HG03342 (cell line): ENCODE results near the gene ADNP.
"Not testable (repeated sequence)": the region's sequence is repeated elsewhere in the genome, so short reads cannot be mapped to it uniquely, and the experiment has no call there.

Source experiments
- ATAC-seq: cut with Tn5 transposase; IDR thresholded peaks from one replicate; pipeline ENCODE4 v1.9.1; 2021; ENCODE audit warnings: mild to moderate bottlenecking, moderate library complexity; ENCODE audit not compliant: unreplicated experiment

Gene ADNP

DNA sequence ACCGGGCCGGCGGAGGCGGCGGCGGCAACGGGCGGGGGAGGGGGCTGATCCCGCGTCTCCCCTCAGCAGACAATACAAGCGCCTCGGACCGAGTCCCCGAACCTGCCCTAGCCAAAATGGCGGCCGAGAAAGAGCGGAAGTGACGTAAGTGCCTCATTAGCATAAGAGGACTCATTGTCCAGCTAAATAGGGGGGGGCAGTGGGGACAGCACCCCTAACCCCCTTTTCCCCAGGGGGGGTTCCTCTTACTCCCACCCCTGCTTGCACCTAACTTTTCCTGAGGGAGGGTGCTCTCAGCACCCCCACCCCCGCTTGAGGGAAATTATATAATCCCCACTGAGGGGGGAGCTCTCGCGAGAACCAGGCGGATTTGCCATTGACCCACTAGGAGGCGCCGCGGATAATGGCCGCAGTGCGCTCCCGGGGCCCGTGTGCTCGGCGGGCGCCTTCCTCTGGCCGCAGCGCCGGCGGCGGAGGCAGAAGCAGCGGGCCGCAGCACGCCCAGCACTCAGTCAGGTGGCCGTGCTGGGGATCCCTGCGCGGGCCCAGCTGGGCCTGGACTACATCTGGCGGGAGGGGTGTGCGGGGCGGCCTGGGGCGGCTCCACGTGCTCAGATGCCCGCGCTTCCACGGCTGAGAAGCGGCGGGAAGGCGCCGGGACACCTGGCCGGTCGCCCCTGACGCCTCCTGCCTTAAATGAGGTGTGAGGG is at the start of gene ADNP:
ADNP (minus strand) TSS at position 132 of the 710 bp plus-strand sequence. CDS start 27,441 bp downstream, outside the sequence.
- peak; percentile 59 for ATAC-seq

DNA sequence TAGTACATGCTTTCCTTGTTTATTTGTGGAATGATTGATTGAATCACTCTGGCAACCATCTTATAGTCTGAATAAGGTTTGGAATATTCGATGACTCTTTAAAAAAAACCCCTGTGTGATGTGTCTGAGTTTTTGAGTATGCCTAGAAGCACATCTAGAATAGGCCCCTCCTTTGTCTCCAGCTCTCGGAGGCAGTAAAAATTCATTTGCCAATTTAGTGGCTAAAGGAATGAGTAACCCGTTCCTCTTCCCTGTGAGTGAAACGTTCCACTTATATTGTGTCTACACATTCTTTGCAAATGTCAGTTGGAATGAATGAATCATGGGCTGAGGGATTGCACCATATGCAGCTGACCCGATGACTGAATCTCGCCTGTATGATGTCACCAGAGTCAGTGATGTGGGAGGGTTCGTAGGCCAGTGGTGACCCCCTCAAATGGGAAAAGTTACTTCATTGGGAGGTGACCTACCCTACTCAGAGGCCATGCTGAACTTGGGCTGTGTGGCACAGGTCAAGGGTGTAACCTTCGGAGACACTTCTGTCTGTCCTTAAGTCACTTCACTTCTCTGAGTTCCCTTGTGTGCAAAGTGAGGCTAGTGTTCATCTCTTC is 48.9 kb upstream of the ADNP start:
- ATAC-seq: no peak

DNA sequence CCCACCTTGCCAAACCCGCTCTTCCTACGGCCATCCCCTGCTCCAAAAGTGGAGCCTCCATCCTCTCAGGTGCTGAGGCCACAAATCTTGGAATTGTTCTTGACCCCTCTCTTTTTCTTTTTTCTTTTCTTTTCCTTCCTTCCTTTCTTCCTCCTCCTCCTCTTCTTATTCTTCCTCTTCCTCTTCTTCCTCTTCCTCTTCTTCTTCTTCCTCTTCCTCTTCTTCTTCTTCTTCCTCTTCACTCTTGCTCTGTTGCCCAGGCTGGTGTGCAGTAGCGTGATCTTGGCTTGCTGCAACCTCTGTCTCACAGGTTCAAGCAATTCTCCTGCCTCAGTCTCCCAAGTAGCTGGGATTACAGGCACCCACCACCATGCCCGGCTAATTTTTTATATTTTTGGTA is 47.3 kb upstream of the ADNP start:
- ATAC-seq: not testable (repeated sequence)

DNA sequence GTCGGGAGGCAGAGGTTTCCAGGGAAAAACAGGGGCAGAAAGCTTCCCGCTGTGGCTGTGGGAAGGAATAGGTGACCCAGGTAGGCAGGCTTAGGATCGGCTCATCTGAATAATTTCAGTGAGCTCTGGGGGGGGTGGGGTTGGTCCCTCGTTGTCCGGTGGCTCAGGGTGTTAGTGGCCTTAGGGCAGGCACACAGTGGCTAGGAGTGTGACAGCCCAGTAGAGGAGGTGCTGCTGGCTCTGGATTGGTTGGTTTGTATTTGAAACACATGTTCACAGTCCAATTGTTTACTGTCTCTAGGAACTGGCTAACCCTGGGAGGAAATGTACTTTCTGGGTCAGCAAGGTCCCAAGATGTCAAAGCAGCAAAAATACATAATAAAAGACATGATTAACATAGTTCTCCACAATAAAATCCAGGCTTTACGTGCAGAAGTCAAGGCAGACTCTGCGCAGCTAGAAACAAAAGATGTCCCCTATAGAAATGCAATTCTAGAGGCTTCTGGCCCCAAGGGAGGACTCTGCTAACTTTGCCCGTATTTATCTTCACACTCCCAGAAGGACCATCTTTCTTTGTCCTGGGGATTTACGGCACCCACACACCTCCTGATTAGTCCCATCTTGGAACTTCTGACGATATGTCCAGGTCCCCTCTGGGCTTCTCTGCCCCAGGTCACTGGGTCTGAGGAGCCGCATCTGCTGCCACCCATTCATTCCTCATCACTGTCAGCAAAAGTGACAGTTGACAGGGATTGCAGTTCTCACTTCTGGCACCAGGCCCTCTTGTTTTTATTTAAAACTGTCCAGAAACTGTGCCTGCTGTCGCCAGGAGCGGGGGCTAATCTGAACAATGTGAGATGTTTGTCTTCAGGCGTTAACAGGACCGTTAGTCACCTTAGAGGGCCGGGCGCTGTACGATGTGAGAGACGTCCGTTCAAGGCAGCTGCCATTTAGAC is 46.1 kb upstream of the ADNP start:
- ATAC-seq: no peak

DNA sequence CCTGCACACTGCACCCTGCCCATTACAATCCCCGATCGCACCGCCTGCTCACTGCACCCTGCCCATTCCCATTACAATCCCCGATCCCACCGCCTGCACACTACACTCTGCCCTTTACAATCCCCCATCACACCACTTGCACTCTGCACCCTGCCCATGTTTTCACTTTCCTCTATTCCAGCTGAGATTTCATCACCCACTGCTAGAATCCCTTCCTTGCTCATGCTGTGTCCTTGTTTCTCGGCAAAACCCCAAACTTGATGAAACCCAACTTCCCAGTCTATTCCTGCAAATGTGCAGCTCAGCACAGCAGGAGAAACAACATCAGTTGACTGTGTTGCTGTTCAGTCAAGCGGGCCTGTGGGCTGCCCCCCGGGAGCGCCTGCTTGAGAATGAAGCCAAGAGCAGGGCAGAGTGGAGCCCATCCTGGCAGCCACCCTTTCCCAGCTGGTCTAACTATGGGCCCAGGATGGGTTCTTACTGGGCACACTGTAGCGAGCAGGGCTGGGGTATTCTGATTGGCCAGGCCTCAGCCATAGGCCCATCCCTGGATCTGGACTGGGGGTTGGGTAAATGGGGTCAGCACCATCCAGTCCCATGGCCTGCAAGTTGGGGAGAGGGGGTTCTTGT is 44.6 kb upstream of the ADNP start:
- ATAC-seq: no peak

DNA sequence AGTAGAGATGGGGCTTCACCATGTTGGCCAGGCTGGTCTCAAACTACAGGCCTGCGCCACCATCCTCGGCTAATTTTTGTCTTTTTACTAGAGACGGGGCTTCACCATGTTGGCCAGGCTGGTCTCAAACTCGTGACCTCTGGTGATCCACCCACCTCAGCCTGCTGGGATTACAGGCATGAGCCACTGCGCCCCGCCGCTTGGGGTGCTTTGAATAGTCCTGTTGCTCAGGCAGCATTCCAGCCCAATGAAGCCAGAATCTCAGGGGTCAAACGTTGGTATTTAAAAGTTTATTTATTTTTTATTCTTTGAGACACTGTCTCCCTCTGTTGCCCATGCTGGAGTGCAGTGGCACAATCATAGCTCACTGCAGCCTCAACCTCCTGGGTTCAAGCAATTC is 38.7 kb upstream of the ADNP start:
- no peak for ATAC-seq

DNA sequence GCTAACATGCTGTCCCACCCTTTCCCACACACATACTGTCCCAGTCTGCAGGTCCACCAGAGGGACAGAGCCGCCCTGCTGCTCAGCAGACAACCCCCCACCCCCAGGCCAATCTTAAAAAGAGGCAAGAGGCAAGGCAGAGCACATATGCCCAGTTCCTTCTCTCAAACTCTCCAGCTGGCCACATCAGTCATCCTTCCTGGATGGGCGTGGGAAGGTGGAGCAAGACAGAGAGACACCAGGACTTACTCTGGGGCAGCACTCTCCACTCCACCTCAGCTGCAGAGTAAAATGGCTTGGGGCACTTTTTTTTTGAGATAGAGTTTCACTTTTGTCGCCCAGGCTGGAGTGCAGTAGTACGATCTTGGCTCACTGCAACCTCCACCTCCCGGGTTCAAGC is 38.2 kb upstream of the ADNP start:
- no peak for ATAC-seq

DNA sequence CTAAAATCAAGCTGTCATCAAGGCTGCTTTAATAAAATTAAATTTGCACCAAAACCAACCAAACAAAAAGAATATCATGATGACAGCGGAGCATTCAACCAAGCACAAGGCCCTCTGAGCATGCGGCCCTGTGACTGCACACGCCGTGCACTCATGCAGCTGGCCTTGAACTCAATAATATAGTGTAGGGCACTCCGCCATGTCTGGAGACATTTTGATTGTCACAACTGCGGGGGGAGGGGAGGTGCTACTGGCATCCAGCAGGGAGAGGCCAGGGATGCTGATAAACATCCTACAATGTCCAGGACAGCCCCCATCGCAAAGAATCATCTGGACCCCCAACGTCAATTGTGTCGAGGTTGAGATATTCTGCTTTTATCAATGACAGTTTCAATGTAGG is 37.1 kb upstream of the ADNP start:
- no peak for ATAC-seq

DNA sequence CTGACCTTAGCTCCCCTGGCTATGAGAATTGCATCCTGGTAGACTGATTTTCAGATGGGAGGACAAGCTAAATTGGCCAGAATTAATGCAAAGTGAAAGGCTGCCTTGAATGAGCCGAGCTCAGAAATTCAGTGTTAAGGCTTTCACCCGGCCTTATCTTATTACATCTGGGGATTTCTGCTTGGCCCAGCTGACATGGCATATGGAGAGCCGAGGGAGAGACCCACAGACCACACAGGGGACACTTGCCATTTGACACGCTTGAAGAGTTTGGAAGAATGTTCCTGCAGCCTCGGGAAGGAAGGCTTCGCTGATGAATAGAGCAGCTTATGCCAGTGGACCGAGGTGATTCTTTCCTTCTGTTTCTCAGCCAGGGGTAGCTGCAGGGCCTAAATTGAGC is 36.3 kb upstream of the ADNP start:
- no peak for ATAC-seq

DNA sequence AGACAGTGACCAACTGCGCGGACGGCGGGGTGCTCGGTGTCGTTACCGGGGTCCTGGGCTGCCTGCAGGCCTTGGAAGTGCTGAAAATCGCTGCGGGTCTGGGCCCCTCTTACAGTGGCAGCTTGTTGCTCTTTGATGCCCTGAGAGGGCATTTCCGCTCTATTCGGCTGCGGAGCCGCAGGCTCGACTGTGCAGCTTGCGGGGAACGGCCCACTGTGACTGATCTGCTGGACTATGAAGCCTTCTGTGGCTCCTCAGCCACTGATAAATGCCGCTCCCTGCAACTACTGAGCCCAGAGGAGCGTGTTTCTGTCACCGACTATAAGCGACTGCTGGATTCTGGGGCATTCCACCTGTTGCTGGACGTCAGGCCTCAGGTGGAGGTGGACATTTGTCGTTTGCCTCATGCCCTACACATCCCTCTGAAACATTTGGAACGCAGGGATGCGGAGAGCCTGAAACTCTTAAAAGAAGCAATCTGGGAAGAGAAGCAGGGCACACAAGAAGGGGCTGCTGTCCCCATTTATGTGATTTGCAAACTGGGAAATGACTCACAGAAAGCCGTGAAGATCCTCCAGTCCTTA is 28.4 kb upstream of the ADNP start:
- ATAC-seq: no peak

DNA sequence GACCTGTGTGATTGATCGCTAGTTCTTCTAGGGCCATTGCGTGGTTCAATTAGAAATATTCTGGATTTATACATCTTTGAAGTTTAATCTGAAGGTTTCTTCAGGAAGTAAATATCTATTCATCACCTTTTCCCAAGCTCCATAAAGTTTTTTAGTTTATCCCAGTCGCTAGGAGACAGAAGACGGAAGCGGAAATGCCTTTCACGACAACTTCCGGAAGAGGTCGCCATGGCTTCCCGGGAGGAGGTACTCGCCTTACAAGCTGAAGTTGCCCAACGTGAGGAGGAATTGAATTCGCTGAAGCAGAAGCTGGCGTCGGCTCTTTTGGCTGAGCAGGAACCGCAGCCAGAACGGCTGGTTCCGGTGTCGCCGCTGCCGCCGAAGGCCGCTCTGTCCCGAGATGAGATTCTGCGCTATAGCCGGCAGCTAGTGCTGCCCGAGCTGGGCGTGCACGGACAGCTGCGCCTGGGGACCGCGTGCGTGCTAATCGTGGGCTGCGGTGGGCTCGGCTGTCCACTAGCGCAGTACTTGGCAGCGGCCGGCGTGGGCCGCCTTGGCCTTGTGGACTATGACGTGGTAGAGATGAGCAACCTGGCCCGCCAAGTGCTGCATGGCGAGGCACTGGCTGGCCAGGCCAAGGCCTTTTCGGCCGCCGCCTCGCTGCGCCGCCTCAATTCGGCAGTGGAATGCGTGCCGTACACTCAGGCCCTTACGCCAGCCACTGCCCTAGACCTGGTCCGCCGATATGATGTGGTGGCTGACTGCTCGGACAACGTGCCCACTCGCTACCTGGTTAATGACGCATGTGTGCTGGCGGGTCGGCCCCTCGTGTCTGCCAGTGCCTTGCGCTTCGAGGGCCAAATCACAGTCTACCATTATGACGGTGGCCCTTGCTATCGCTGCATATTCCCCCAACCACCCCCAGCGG is 27.6 kb upstream of the ADNP start, which contains the start of gene MOCS3:
MOCS3 (plus strand) TSS at position 204 of the 928 bp plus-strand sequence; CDS start at position 229, 25 bp downstream.
- ATAC-seq: peak; percentile 79

DNA sequence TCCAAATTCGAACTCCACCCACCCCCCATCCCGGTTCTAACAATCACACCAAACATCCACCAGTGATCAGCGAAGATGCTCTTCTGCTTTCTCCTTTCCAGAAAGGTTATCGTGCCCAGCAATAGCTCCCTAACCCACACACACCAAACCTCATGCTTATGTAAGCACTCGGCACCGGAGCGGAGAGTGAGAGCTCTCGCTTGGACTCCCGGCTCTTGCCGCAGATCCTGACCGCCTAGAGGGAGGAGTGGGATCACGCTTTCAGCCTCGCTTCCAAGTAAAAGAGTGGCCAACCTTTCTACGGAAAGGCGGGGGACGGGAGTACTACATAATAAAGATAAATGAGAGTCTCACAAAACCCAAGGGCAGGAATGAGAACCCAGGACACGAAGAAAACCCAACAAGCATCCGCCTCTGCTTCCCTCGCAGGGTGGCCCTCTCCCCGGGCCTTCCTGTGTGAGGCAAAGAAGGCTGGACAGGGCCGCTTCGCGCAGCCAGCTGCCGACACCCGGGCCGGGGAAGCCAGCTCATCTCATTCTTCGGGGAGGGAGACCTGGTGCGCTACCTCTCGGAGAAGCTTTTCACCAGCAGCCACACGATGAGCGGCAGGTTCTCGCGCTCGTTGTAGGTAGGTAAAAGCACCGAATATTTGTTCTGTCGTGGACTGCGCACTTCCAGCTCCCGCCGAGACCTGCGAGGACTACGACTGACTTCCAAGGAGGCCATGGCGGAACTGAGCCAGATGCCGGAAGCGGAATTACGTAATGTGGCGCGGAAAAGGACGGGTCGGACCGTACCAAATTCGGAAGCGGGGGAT is 26.8 kb upstream of the ADNP start, which contains the start of gene DPM1:
DPM1 (minus strand) TSS at position 735 of the 817 bp plus-strand sequence; CDS start at position 726, 9 bp downstream.
- peak; percentile 56 for ATAC-seq

DNA sequence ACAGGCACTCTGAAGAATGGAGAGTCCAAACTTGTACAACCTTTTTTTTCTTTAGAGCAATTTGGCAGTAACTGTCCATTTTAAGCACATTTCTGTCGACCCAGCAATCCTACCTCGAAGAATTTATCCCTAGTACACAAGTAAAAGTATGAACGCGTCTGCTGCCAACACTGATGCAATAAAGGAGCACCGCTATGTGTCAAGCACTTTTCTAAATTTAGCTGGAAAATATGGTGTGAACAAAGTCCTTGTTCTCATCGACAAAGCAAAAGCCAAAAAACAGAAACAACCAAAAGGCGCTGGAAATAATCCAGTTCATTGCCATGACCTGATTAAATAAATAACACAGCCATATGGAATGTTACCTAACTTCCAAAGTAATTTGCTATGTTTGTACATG is 26.0 kb upstream of the ADNP start:
- no peak for ATAC-seq

DNA sequence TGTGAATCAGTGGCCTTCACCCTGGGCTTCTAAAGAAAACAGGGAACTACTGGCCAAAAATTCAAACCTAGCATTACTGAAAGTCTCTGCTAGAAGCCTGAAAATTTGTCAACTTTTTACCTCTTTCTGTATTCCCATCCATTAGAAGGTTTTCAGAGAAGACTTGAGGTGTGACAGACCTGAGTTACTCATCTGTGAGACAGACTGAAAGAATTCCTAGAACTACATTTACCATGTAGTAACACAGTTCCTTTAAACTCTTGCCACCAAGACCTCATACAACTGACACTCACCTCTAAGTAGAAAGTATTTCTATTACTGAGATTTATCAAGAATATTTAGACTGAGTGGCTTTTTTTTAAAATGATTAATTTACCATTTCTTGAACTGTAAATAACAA is 22.6 kb upstream of the ADNP start:
- no peak for ATAC-seq

DNA sequence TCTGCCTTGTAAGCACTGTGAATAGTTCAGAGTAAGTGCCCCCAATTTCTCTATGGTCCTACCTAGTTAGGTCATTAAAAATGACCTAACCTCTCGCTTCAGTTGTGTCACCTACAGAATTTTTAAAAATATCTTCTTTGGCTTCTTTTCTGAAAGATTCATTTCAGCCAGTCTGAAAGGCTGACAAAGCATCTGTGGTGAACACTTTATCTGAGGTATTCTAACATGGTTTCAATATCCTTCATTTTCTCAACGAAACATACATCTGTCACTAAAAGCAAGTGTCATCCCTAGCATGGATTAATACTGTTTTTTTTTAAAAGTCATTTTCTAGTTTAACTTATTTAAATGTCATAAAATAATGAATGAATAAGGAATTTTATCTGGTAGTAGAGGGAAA is 22.0 kb upstream of the ADNP start:
- no peak for ATAC-seq

DNA sequence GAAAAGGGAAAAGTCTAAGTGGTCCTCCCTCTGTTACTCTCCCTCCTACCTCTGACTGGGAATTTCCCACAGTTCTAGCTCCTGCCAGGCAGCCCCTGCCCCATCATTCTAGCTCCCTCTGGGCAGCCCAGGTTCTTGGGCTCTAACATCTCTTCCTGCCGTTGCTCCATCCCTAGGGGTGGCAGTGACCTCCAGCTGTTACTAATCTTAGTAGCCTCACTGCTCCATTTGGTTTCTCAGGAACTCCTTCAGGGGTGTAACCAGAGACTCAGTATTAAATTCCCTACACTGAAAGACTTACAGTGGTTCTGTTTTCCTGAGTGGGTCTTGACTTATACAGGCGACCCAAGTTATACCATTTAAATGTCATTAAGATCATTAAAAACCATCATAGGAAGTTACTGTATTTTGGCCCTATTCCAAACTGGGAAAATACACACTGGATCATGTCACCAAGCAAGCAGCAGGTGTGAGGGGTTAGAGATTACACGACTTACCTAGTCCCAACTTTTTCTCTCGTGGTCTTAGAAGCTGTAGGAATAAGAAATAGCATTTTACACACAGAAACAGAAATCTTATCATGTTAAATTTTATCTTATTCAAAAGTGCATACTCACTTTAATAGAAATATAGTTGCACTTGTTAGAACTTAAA is 17.0 kb upstream of the ADNP start:
- no peak for ATAC-seq

DNA sequence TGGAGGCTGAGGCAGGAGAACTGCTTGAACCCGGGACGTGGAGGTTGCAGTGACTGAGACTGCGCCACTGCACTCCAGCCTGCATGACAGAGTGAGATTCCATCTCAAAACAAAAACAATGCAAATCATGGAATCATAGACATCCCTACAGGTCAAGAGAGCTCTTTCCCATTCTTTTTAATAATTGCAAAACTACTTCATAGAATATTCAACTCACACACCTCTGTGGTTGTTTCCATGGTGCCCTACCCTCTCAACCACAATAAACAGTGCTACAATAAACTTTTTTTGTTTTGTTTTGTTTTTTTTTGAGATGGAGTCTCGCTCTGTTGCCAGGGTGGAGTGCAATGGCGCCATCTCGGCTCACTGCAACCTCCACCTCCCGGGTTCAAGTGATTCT is 11.8 kb upstream of the ADNP start:
- no peak for ATAC-seq

DNA sequence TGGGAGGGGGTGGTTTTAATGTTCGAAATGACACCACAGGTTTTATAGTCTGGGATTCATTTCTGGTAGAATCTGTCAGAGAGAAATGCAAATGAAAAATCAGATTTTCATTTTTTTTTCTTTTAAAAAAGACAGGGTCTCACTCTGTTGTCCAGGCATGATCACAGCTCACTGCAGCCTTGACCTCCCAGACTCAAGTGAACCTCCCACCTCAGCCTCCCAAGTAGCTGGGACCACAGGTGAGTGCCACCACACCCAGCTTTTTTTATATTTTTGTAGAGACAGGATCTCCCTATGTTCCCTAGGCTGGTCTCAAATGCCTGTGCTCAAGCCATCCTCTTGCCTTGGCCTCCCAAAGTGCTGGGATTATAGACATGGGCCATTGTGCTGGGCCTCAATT is 2.4 kb upstream of the ADNP start:
- no peak for ATAC-seq
